ENCODE measurements around the gene ATP8A1. TPM values are rescaled to one million over a fixed set of nuclear protein-coding genes. Genes with fewer than 3 reads are reported as not detected.

The ATP8A1 gene
- total RNA-seq, 1 donor from 2014 or later: 44.0 TPM

GRCh38 chr4:42369489-42369888 is 287.4 kb downstream of the ATP8A1 start:
- H3K9me3 Mint-ChIP-seq (ENCODE audit: unreplicated experiment): no peaks in the 10 kb centered on the region
- H3K36me3 Mint-ChIP-seq (ENCODE audit: low read depth, unreplicated experiment): no peaks in the 10 kb centered on the region
- no peak overlapping the region for H3K27ac Mint-ChIP-seq (ENCODE audit: unreplicated experiment)
- DNase-seq (ENCODE audit: low spot score): no peak
- H3K27me3 Mint-ChIP-seq (ENCODE audit: unreplicated experiment): no peaks in the 10 kb centered on the region
- no peak for TF ChIP-seq CTCF (IDR thresholded peaks at IDR 0.05; ENCODE audit: unreplicated experiment)
- no peaks in the 10 kb centered on the region for H3K4me1 Mint-ChIP-seq (ENCODE audit: unreplicated experiment)
- no peak overlapping the region for H3K4me3 Mint-ChIP-seq (ENCODE audit: unreplicated experiment)

- no peaks in the 10 kb centered on the region for H3K27me3 Mint-ChIP-seq (ENCODE audit: unreplicated experiment)
- H3K4me1 Mint-ChIP-seq (ENCODE audit: unreplicated experiment): no peaks in the 10 kb centered on the region
- no peak for DNase-seq (ENCODE audit: low spot score)
- H3K9me3 Mint-ChIP-seq (ENCODE audit: unreplicated experiment): no peaks in the 10 kb centered on the region
- H3K27ac Mint-ChIP-seq (ENCODE audit: unreplicated experiment): no peak overlapping the region
- no peak for TF ChIP-seq CTCF (IDR thresholded peaks at IDR 0.05; ENCODE audit: unreplicated experiment)
- no peak overlapping the region for H3K4me3 Mint-ChIP-seq (ENCODE audit: unreplicated experiment)
- H3K36me3 Mint-ChIP-seq (ENCODE audit: low read depth, unreplicated experiment): no peaks in the 10 kb centered on the region
Measured at GRCh38 chr4:42366959-42367358, 289.9 kb downstream of the ATP8A1 start.

GRCh38 chr4:42364266-42365053 is 292.4 kb downstream of the ATP8A1 start:
- Mint-ChIP-seq H3K4me1 (ENCODE audit: unreplicated experiment) (no peaks in the 10 kb centered on the region), H3K27me3 (ENCODE audit: unreplicated experiment) (no peaks in the 10 kb centered on the region), H3K27ac (ENCODE audit: unreplicated experiment) (no peak overlapping the region), H3K9me3 (ENCODE audit: unreplicated experiment) (no peaks in the 10 kb centered on the region), H3K36me3 (ENCODE audit: low read depth, unreplicated experiment) (no peaks in the 10 kb centered on the region), H3K4me3 (ENCODE audit: unreplicated experiment) (no peak overlapping the region)
- TF ChIP-seq CTCF (IDR thresholded peaks at IDR 0.05; ENCODE audit: unreplicated experiment): no peak
- no peak for DNase-seq (ENCODE audit: low spot score)

GRCh38 chr4:42363614-42364013 is 293.3 kb downstream of the ATP8A1 start:
- Mint-ChIP-seq H3K4me1 (ENCODE audit: unreplicated experiment) (no peaks in the 10 kb centered on the region), H3K4me3 (ENCODE audit: unreplicated experiment) (no peak overlapping the region), H3K27ac (ENCODE audit: unreplicated experiment) (no peak overlapping the region), H3K36me3 (ENCODE audit: low read depth, unreplicated experiment) (no peaks in the 10 kb centered on the region), H3K9me3 (ENCODE audit: unreplicated experiment) (no peaks in the 10 kb centered on the region), H3K27me3 (ENCODE audit: unreplicated experiment) (no peaks in the 10 kb centered on the region)
- TF ChIP-seq CTCF (IDR thresholded peaks at IDR 0.05; ENCODE audit: unreplicated experiment): no peak
- DNase-seq (ENCODE audit: low spot score): no peak

DNA sequence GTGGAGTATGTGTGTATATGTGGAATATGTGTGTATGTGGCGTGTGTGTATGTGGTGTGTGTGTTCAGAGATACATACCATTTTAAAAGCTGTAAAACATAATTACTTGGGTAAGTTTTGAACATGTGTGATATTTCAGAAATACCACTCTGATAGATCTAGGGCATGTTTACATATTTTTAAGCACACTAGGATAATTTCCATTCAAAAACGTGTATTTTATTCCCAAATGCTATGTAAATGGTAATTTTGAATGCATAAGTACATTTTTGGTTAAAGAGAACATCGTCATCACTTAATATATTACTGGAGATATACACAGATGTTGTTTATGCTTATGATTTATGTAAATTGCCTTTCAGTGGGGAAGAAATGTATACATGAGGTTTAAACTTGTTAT is 294.3 kb downstream of the ATP8A1 start:
- no peak for TF ChIP-seq CTCF (IDR thresholded peaks at IDR 0.05; ENCODE audit: unreplicated experiment)
- no peaks in the 10 kb centered on the region for H3K36me3 Mint-ChIP-seq (ENCODE audit: low read depth, unreplicated experiment)
- no peaks in the 10 kb centered on the region for H3K9me3 Mint-ChIP-seq (ENCODE audit: unreplicated experiment)
- no peaks in the 10 kb centered on the region for H3K27me3 Mint-ChIP-seq (ENCODE audit: unreplicated experiment)
- no peak overlapping the region for H3K4me3 Mint-ChIP-seq (ENCODE audit: unreplicated experiment)
- H3K4me1 Mint-ChIP-seq (ENCODE audit: unreplicated experiment): no peaks in the 10 kb centered on the region
- no peak for DNase-seq (ENCODE audit: low spot score)
- no peak overlapping the region for H3K27ac Mint-ChIP-seq (ENCODE audit: unreplicated experiment)

All from endothelial cell (in vitro differentiated cells).